ENCODE data around the gene PPP2R5A.
"Not testable (repeated sequence)": the region's sequence is repeated elsewhere in the genome, so short reads cannot be mapped to it uniquely, and the experiment has no call there.

PPP2R5A gene

DNA sequence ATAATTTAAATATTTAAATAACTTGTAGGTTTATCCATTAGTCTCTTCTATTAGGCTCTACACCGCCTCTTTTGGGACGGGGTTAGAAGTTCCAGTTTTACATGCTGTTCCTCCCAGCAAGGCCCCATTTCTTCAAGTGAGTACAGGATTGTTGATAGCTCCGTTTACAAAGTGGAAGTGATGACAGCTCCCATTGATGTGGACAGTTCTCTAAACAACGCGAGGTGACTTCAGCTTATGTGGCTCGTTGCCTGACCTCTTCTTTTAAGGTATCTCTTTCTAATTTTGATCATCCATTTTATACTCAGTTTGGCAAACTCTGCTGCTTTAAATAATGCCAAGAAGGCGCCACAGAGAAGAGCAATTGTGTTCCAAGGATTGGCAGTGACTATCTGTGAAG lies 79.8 kb downstream of the PPP2R5A start:
- no peak for DNase-seq

- no peak for DNase-seq
Measured at GRCh38 chr1:212366901-212367300, 81.7 kb downstream of the PPP2R5A start.

- DNase-seq: no peak
Measured at GRCh38 chr1:212367474-212368072, 82.4 kb downstream of the PPP2R5A start.

GRCh38 chr1:212368073-212368484 lies 82.9 kb downstream of the PPP2R5A start:
- peak; percentile 67 for DNase-seq

DNA sequence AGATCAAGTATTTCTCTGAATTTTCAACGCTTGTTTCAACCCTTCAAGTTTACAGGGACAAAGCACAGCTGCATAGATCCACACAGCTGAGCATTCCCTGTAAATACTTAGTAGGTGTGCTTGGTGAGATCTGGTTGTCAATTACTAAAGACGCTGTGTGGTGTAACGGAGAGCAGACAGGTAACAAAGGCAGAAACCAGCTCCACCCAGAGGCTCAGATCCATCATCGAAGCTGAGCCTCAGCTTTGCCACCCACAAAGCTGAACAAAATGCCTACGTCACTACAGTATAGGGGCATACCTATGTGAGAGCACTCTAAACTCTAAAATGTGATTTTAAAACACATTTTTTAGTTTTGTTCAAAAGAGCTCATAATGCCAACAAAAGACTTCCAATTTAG lies 90.8 kb downstream of the PPP2R5A start:
- no peak for DNase-seq

DNA sequence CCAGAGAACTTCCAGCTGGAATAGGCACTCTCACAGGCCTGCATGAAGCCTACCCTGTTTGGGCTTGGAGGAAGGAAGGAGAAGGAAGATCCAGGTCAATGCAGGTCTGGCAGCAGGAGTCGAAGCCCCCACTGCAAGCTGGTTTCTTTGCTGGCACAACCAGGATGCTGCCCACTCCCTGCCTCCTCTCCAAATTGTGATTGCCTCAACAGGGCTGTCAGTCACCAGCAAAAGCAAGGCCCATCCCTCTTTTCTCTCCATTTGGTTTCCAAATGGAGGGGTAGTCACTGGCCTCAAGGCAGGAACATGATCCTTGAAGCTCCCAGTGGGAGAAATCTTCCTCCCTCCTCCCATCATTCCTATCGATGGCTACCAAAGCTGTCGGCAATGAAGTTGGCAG lies 92.4 kb downstream of the PPP2R5A start:
- DNase-seq: no peak

GRCh38 chr1:212379366-212379765 lies 94.2 kb downstream of the PPP2R5A start:
- DNase-seq: no peak

GRCh38 chr1:212381397-212382035 lies 96.3 kb downstream of the PPP2R5A start:
- no peak for DNase-seq

DNA sequence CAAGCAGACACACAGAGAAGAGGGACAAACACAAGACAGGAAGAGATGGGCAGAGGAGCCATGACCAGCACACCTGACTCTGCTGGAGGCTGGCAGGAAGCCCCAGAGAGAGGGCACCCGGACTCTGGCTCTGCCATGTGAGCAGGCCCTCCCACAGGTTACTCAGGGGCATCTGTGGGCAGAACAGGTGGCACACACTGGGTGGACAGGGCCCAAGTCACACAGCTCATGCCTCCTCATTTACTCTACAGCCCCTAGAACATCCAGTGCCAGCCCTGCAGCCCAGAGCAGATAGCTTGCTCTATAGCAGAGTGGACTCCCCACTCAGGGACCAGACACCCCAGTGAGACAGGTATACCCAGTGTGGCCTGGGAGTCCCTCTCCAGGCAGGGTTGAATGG lies 100.8 kb downstream of the PPP2R5A start:
- DNase-seq: no peak

DNA sequence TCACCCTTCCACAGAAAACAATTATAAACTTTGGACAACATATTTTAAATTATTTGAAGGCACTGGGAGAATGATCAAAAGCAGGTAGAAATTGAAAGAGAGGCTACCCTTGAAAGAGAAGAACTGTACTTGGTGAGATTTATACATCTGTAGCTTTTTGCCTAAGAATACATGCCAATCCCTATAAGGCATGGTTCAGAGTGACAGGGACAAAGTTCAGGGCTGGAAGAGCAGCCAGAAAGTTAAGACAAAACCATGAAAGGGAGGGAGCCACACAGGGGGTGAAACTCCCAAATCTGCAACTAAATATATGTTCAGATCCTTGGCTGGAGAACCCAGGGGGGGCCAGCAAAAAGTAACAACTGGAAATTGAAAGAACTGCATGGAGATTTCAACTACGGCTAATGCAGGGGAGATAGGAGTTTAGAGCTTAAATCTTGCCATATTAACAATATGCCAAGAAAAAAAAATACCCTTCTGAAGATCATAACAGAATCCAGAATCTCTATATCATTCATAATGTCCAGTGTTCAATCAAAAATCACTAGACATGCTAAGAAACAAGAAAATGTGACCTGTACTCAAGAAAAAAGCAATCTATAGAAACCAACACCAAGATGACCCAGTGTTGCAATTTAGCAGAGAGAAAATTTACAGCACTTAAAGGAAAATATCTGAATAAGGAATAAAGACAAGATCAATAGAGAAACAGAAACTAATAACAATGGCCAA lies 103.9 kb downstream of the PPP2R5A start:
- no peak for DNase-seq

- DNase-seq: not testable (repeated sequence)
Measured at GRCh38 chr1:212395678-212396437, 110.6 kb downstream of the PPP2R5A start.

- no peak for DNase-seq
Measured at GRCh38 chr1:212396638-212397037, 111.4 kb downstream of the PPP2R5A start.

- no peak for DNase-seq
Measured at GRCh38 chr1:212397171-212397570, 112.0 kb downstream of the PPP2R5A start.

- DNase-seq: no peak
Measured at GRCh38 chr1:212401042-212401441, 115.8 kb downstream of the PPP2R5A start.

DNA sequence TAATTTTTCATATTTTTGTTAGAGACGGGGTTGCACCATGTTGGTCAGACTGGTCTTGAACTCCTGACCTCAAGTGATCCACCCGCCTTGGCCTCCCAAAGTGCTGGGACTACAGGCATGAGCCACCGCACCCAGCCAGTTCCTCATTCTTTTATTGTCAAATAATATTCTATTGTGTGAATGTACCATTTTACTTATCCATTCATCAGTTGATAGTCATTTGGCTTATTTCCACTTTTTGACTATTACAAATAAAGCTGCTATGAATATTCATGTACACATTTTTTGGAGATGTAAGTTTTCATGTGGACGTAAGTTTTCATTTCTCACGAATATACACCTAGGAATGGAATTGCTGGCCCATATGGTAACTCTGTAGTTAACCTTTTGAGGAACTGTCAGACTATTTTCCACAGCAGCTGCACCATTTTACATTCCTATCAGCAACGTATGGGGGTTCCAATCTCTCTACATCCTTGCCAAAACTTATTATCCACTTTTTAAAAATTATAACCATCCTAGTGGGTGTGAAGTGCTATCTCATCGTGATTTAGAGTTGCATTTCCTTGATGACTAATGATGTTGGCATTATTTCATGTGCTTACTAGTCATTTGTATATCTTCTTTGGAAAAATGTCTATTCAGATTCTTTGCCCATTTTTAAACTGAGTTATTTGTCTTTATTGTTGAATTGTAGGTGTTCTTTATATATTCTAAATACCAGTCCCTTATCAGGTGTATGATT lies 116.8 kb downstream of the PPP2R5A start:
- no peak for DNase-seq

DNA sequence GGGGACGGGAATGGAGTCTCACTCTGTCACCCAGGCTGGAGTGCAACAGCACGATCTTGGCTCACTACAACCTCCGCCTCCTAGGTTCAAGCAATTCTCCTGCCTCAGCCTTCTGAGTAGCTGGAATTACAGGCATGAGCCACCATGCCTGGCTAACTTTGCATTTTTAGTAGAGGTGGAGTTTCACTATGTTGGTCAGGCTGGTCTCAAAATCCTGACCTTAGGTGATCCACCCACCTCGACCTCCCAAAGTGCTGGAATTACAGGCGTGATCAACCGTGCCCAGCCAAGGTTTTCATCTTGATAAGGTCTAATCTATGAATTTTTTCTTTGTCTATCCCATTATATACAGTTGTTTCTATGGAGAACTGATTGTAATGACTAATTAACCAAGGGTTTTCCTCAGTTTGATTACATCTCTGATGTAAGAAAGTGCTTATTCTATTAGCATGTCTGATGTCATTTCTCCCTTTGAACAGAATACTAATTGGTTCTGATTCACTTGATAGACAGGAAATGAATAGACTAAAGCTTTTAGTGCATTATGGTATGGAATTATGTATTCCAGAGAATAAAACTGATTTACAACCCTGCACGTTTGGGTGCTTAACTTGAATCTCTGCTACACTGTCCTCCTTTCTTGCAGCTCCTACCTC lies 117.6 kb downstream of the PPP2R5A start:
- DNase-seq: no peak

DNA sequence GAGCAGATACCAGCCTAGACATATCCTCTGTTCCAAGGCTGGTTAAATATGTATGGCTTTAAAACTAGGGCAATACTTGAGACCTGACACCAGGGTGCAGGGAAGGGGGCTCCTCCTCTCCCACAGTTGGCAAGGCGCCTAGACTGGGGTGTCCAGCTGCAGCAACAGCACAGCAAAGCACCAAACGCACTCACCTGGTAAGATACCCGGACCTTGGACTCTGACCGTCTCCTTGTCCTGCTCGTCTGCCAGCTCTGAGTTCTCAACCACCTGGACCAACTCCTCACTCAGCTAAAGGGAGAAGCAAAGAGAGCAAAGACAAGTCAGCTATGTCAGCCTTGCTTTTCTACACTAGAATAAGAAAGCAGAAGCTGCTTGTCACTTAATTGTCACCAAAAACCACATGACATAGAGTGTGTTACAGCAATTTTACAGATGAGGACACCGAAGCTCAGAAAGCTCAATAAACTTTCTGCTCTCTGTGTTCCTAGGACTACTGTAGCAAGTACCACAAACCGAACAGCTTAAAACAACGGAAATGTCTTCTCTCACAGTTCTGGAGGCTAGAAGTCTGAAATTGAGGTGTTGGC lies 125.1 kb downstream of the PPP2R5A start:
- no peak for DNase-seq
